ENCODE data around the gene TLL2.

TLL2 gene

DNA sequence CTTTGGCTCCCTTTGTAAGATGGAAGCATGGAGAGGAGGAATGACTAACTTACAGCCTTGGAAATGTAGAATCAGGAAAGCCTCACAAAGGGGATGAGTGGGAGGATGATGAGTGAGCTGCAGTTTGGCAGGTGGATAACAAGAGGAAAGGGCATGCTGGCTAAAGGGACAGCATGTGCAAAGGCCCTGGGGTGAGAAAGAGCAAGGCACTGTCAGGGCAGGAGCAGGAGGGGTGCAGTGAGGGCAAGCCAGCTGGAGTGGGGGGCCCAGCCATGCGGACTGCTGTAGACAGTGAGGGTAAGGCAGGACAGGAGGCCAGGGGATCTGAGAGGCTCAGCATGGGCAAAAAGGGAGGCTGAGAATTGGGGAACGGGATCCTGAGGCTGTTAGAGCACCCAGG lies 20.5 kb downstream of the TLL2 start:
- ChIA-PET CTCF (interaction anchor here (3.3 kb wide), 1 partner anchor 19 kb away, joined by 88 read pairs; the partner anchor contains the start of gene TLL2), POLR2A (ENCODE audit: low non-redundant PET) (no interaction called here)
- H3K27ac ChIP-seq, result no peak overlapping the region
- DNase-seq (ENCODE audit: low spot score), result no peak
- TF ChIP-seq, protein P1, sequence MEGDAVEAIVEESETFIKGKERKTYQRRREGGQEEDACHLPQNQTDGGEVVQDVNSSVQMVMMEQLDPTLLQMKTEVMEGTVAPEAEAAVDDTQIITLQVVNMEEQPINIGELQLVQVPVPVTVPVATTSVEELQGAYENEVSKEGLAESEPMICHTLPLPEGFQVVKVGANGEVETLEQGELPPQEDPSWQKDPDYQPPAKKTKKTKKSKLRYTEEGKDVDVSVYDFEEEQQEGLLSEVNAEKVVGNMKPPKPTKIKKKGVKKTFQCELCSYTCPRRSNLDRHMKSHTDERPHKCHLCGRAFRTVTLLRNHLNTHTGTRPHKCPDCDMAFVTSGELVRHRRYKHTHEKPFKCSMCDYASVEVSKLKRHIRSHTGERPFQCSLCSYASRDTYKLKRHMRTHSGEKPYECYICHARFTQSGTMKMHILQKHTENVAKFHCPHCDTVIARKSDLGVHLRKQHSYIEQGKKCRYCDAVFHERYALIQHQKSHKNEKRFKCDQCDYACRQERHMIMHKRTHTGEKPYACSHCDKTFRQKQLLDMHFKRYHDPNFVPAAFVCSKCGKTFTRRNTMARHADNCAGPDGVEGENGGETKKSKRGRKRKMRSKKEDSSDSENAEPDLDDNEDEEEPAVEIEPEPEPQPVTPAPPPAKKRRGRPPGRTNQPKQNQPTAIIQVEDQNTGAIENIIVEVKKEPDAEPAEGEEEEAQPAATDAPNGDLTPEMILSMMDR (conservative IDR thresholded peaks at IDR 0.05; ENCODE audit: low read depth), result no peak

DNA sequence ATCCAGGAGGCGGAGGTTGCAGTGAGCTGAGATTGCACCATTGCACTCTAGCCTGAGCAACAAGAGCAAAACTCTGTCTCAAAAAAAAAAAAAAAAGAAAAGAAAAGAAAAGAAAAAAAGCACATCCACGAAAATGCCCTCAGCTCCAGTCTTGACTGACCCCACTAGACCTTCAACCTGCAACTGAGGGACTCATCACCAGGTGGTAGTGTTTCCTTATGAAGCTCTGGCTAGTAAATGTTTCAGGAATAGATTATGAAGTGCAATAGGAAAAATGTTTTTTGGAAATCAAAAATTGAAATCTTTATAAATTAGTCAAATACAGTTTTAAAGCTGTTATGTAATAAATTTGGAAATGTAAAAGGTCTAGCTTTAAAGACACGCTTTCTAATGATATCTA lies 22.4 kb downstream of the TLL2 start:
- CTCF ChIA-PET, result interaction anchor here (0.5 to 3.3 kb wide), 19 partner anchors 11 to 759 kb away, joined by 3 to 88 read pairs (median 5); partner anchors contain the start of gene TLL2
- TF ChIP-seq, protein P1 (conservative IDR thresholded peaks at IDR 0.05; ENCODE audit: low read depth), result peak; percentile 32
- POLR2A ChIA-PET (ENCODE audit: low non-redundant PET), result no interaction called here
- DNase-seq (ENCODE audit: low spot score), result peak; percentile 64
- no peak overlapping the region for H3K27ac ChIP-seq

DNA sequence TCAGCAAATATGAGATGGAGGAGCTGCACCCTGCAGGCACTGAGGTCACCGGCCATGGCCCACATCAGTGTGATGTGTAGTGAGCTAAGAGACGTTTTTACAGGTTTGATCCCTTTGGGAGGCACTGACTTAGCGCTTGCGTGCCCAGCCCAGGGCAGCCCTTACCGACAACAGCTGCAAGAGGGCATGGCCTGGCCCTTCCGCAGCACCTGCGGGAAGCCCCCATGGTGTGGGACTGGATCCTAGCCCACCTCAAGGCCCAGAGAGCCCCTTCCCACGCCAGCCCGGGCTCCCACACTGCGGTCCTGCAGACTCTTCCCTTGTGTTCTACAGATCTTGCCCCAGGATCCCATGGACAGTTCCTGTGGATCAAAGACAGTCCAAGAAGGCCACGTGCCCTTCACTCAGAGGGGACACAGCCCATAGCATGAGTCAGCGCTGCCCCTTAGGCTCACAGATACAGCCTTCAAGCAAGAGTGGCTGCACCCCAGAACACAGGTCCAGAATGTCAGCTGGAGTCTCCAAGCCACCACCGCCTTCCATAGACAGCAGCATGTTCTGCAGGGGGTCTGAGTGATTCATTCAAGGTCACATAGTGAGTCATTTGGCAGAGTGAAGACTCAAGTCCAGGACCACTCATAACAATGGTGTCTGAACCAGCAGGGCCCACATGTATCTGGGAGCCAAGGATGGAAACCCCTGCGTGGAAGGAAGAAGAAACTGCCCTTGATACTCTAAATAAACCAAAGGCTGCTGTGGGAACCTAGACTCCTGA lies 25.4 kb downstream of the TLL2 start:
- POLR2A ChIA-PET (ENCODE audit: low non-redundant PET), result no interaction called here

DNA sequence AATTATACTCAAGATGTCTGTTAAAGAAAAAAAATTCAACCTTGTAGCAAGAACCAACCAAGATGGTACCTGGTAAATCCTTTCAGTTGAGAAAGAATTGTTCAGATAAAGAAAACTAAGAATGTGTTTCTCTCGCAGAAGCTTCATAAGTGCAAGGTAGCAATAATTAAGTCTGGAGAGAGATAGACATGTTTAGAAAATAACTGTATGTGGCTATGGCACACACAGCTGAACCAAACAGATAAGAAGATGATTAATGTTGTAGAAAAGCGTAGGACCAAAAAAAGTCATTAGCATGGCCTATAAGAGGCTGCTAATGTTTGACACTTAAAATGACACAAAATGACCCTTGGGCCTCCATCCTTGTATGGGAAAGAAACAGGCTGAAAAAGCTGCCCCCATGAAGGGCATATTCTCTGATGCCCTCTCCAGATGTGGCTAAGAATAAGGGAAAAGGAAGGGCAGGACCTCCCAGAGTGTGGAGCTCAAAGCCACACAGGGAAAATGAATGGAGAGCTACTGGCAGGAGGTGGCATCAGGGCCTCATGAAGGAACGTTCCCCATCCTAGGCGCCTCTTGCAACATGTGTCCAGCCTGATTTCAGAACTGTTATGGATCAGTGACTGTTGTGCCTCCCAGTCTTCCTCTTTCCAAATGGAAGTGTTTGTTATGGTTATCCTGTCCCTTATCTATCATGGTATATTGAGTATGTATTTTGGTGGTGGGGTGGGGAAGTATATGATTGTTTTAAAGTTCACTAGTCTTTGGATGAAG lies 30.7 kb downstream of the TLL2 start:
- H3K27ac ChIP-seq, result no peak overlapping the region
- DNase-seq (ENCODE audit: low spot score), result no peak
- TF ChIP-seq, protein P1 (conservative IDR thresholded peaks at IDR 0.05; ENCODE audit: low read depth), result no peak
- ChIA-PET CTCF (interaction anchor here (1.0 kb wide), 1 partner anchor 727 kb away, joined by 3 read pairs; no protein-coding TSS in a partner anchor), POLR2A (ENCODE audit: low non-redundant PET) (no interaction called here)

More for the DNA sequence above, 25.4 kb downstream of the TLL2 start:
- DNase-seq (ENCODE audit: low spot score), result no peak
- TF ChIP-seq, protein P1 (conservative IDR thresholded peaks at IDR 0.05; ENCODE audit: low read depth), result no peak
- H3K27ac ChIP-seq, result no peak overlapping the region
- CTCF ChIA-PET, result interaction anchor here (0.6 to 1.1 kb wide), 3 partner anchors 10 to 278 kb away, joined by 3 to 4 read pairs (median 3); no protein-coding TSS in a partner anchor

DNA sequence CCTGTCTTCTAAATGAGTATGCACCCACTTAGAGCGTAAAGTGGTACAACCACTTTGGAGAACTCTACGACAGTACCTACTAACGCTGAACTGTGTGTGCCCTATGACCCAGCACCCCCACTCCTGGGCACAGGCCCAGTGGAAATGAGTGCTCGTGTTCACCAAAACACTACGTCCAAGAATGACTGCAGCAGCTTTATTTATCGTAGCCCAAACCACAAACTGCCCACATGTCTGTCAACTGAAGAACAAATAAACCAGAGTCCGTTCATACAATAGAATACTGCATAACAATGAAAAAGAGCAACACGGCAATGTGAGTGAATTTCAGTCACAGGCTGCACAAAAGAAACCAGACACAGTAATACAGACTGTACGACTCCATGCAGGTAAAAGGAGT lies 35.4 kb downstream of the TLL2 start:
- no peak for DNase-seq (ENCODE audit: low spot score)
- ChIA-PET POLR2A (ENCODE audit: low non-redundant PET) (no interaction called here), CTCF (interaction anchor here (0.5 to 0.6 kb wide), 2 partner anchors 130 to 523 kb away, joined by 3 read pairs; no protein-coding TSS in a partner anchor)
- H3K27ac ChIP-seq, result no peak overlapping the region
- TF ChIP-seq, protein P1 (conservative IDR thresholded peaks at IDR 0.05; ENCODE audit: low read depth), result no peak

DNA sequence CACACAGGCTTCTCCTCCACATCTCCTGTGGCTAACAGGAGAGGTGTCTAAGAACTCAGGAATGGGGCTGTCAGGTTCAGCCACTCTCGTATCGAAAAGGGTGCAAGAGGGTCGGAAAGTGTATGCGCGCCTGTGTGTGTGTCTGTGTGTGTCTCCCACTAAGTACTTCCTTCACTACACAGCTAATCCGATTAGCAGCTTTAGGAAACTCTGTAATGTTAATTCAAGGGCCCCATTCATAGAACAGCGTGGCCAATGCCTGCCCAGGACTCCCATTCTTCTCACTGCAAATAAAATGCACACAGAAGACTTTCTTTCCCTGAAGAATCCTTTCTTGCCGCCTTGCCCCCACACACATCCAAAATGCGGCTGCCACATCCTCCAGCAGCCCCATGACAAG lies 39.9 kb downstream of the TLL2 start:
- ChIA-PET CTCF (interaction anchor here (0.8 kb wide), 1 partner anchor 17 kb away, joined by 3 read pairs; no protein-coding TSS in a partner anchor), POLR2A (ENCODE audit: low non-redundant PET) (no interaction called here)
- DNase-seq (ENCODE audit: low spot score), result no peak
- H3K27ac ChIP-seq, result no peak overlapping the region
- TF ChIP-seq, protein P1 (conservative IDR thresholded peaks at IDR 0.05; ENCODE audit: low read depth), result no peak
